Kidney (tissue), 14 donors: ENCODE measurements around the gene PARD6G. TPM values are rescaled to one million over a fixed set of nuclear protein-coding genes. Genes with fewer than 3 reads are reported as not detected.
"Not testable (repeated sequence)": the region's sequence is repeated elsewhere in the genome, so short reads cannot be mapped to it uniquely, and the experiment has no call there.

Experiments used
- DNase-seq, 5 donors: peaks; one replicate each; pipeline ENCODE4 v3.0.0-alpha.2; 2013 to 2020
- FAIRE-seq: peaks from 2 replicates; lab custom pipeline; 2012; peaks lifted over from hg19 to GRCh38; lab: Jason Lieb, UNC
- H3K27ac ChIP-seq, 2 donors: one replicate each; pipeline ENCODE4 v1.7.0; 2013; ENCODE audit warnings: low read depth in 2 of 2, low read length in 2 of 2, inconsistent platforms in 1 of 2
- H3K27me3 ChIP-seq: one replicate; pipeline ENCODE4 v1.7.1; 2013; ENCODE audit warnings: low read length, inconsistent platforms; ENCODE audit not compliant: control insufficient read depth, insufficient read depth
- H3K36me3 ChIP-seq, 3 donors: one replicate each; pipeline versions ENCODE4 v1.7.0 to v1.7.1; 2013; ENCODE audit warnings: low read length in 3 of 3, control low read depth in 1 of 3, inconsistent platforms in 1 of 3; ENCODE audit not compliant: insufficient read depth in 3 of 3, control insufficient read depth in 2 of 3
- H3K4me1 ChIP-seq, 3 donors: one replicate each; pipeline versions ENCODE4 v1.7.0 to v1.7.1; 2013; ENCODE audit warnings: low read length in 3 of 3, inconsistent platforms in 1 of 3, low read depth in 1 of 3; ENCODE audit not compliant: control insufficient read depth in 2 of 3, insufficient read depth in 2 of 3
- H3K4me3 ChIP-seq, 3 donors: one replicate each; pipeline versions ENCODE4 v1.7.0 to v1.8.1; 2013; ENCODE audit warnings: low read length in 3 of 3, control low read depth in 1 of 3, inconsistent platforms in 1 of 3
- H3K9ac ChIP-seq, 3 donors: one replicate each; pipeline versions ENCODE4 v1.7.0 to v1.7.1; 2013; ENCODE audit warnings: low read length in 3 of 3, control low read depth in 1 of 3, inconsistent platforms in 1 of 3
- H3K9me3 ChIP-seq, 3 donors: one replicate each; pipeline versions ENCODE4 v1.7.0 to v1.7.1; 2013; ENCODE audit warnings: low read length in 3 of 3, control low read depth in 1 of 3, inconsistent platforms in 1 of 3; ENCODE audit not compliant: control insufficient read depth in 2 of 3, insufficient read depth in 1 of 3
- intact Hi-C: fragments of 100-400 bp; cut with DNase I; formaldehyde crosslinking; loops from one replicate; pipeline ENCODE4 v1.11.1; 2022
- polyA plus RNA-seq: library from polyadenylated mRNA; stranded (reverse); fragments of 350-450 nt; fragmentation: Illumina TruSeq; extraction: RNeasy Lipid Tissue Mini Kit (QIAGEN cat#74804); gene quantifications from one replicate; pipeline ENCODE4 v1.2.3, GENCODE V29; 2014; ENCODE audit warnings: low read depth, low replicate concordance; ENCODE audit not compliant: insufficient read depth
- total RNA-seq: library from RNA; stranded (reverse); fragmentation: NEBNext Ultra II Directional; extraction: Animal tissue kit (Norgen Biotek cat#: 25700); gene quantifications from one replicate; pipeline ENCODE4 v1.2.1, GENCODE V29; 2021
- TF ChIP-seq, protein P1 (sequence below): IDR thresholded peaks from 3 replicates; pipeline ENCODE4 v1.5.1; 2012; ENCODE audit warnings: mild to moderate bottlenecking, moderate library complexity, borderline replicate concordance; ENCODE audit not compliant: insufficient read depth; ENCODE audit errors: extremely low read depth
- donor health status: control.
- donor health status: control.
- donor health status: control.
- donor health status: control.
- donor health status: control.
- donor health status: DM: yes; HTN: yes; CAD: no.
- donor health status: Normal renal cell carcinoma (clear cell type).

The PARD6G gene
- total and polyA plus RNA-seq, 2 donors from 2014 or later, result 1.9 to 10.7 TPM

DNA sequence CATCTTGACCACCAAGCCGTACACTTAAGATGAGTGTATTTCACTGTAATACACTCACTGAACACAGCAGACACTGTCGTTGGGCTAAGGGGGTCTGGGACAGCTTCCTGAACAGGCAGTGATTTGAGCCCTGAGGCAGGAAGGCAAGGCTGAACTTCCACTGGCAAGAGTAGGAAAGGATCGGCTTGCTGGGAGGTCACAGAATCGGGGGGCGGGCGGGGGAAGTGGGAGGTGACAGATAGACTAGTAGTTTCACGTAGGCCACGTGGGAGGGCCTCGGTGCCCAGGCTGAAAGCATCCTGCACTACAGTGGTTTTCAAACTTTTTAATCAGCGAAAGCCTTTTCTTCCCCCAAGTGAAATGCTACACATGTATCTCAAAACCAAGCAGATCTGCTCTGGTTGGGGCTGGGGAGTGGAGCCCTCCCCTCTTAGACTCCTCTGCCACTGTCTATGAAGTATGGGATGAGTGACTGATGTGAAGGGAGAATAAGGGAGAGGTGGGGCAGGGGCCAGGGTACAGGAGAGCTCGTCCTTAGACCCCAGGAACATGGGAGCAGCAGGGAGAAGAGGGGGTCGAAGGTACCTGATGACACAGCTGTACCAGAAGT, 8.6 kb downstream of the PARD6G start:
- no peaks in the 10 kb centered on the region for H3K4me1 ChIP-seq
- H3K27ac ChIP-seq, result no peak overlapping the region
- no peaks in the 10 kb centered on the region for H3K36me3 ChIP-seq
- no peak overlapping the region for H3K9ac ChIP-seq
- H3K4me3 ChIP-seq, result no peak overlapping the region
- no peaks in the 10 kb centered on the region for H3K27me3 ChIP-seq
- no peak for FAIRE-seq
- intact Hi-C loops, result no loop called here
- no peaks in the 10 kb centered on the region for H3K9me3 ChIP-seq
- DNase-seq, result no peak
- TF ChIP-seq, protein P1, sequence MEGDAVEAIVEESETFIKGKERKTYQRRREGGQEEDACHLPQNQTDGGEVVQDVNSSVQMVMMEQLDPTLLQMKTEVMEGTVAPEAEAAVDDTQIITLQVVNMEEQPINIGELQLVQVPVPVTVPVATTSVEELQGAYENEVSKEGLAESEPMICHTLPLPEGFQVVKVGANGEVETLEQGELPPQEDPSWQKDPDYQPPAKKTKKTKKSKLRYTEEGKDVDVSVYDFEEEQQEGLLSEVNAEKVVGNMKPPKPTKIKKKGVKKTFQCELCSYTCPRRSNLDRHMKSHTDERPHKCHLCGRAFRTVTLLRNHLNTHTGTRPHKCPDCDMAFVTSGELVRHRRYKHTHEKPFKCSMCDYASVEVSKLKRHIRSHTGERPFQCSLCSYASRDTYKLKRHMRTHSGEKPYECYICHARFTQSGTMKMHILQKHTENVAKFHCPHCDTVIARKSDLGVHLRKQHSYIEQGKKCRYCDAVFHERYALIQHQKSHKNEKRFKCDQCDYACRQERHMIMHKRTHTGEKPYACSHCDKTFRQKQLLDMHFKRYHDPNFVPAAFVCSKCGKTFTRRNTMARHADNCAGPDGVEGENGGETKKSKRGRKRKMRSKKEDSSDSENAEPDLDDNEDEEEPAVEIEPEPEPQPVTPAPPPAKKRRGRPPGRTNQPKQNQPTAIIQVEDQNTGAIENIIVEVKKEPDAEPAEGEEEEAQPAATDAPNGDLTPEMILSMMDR, result no peak

DNA sequence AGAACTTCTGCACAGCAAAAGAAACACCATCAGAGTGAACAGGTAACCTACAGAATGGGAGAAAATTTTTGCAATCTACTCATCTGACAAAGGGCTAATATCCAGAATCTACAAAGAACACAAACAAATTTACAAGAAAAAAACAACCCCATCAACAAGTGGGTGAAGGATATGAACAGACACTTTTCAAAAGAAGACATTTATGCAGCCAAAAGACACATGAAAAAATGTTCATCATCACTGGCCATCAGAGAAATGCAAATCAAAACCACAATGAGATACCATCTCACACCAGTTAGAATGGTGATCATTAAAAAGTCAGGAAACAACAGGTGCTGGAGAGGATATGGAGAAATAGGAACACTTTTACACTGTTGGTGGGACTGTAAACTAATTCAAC, 9.8 kb downstream of the PARD6G start:
- intact Hi-C loops, H3K27me3 ChIP-seq, H3K9ac ChIP-seq, H3K9me3 ChIP-seq, FAIRE-seq, DNase-seq, H3K4me3 ChIP-seq, H3K36me3 ChIP-seq, H3K27ac ChIP-seq, H3K4me1 ChIP-seq: not testable (repeated sequence)

DNA sequence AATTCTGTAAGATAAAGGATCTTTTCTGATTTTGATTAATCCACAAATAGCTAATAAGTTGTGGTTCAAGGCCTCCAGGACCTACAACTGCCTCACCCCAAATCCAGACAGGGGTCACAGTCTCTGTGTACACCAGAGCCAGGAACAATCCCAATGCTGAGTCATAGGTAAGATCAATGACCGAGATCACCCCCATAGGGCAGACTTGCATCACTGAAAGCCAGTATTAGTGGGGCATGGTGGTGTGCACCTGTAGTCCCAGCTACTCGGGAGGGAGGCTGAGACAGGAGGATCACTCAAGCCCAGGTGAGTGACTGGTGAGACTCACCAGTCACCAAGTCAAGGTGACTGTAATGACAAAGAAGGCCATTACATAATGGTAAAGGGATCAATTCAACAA, 12.9 kb downstream of the PARD6G start:
- no peak overlapping the region for H3K9ac ChIP-seq
- H3K9me3 ChIP-seq, result no peaks in the 10 kb centered on the region
- TF ChIP-seq, protein P1, result no peak
- peaks cover 0 to 2% (median 0%) of the 10 kb centered on the region in 3 donors for H3K4me1 ChIP-seq
- no peak overlapping the region for H3K4me3 ChIP-seq
- no peak overlapping the region for H3K27ac ChIP-seq
- no peaks in the 10 kb centered on the region for H3K27me3 ChIP-seq
- no peaks in the 10 kb centered on the region for H3K36me3 ChIP-seq
- intact Hi-C loops, result no loop called here
- DNase-seq (no peak), FAIRE-seq (no peak)

DNA sequence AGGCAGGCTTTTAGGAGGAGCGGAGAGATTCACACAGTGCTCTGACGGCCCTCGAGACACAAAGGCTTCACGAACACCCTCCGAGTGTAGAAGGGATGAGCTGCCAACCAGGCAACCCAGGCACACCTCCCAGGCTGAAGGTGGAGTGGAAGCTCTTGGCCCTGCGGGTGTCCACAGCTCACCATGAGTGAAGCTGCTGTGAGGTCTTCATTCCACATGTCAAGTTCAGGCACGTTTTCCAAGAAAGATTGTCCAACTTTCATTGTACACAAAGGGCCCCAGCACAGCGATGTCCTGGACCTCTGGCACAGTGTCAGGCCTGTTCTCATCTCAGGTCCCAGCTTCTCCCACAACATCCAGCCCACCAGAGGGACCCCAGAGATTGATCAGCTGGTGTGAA, 13.4 kb downstream of the PARD6G start:
- H3K4me1 ChIP-seq, result peaks cover 0 to 2% (median 0%) of the 10 kb centered on the region in 3 donors
- H3K27me3 ChIP-seq, result no peaks in the 10 kb centered on the region
- H3K9me3 ChIP-seq, result no peaks in the 10 kb centered on the region
- TF ChIP-seq, protein P1, result no peak
- H3K4me3 ChIP-seq, result no peak overlapping the region
- no peak overlapping the region for H3K27ac ChIP-seq
- FAIRE-seq (no peak), DNase-seq (no peak)
- no peak overlapping the region for H3K9ac ChIP-seq
- no peaks in the 10 kb centered on the region for H3K36me3 ChIP-seq
- intact Hi-C loops, result no loop called here
